ENCODE data around the gene RHOBTB1.

- TF ChIP-seq CTCF (conservative IDR thresholded peaks at IDR 0.05; ENCODE audit: low read length): no peak
- no peak for TF ChIP-seq EZH2phosphoT487 (IDR thresholded peaks at IDR 0.05; ENCODE audit: borderline replicate concordance)
Measured at GRCh38 chr10:60921633-60922032, 22.4 kb downstream of the RHOBTB1 start.

All from Loucy (cell line).